ENCODE data around the gene TNNC1.

TNNC1 gene

GRCh38 chr3:52490939-52491526, 37.2 kb upstream of the TNNC1 start:
- peaks cover 18% of the 10 kb centered on the region for H3K36me3 ChIP-seq (ENCODE audit: control insufficient read depth, insufficient read depth, low read length)
- no peak overlapping the region for H3K9ac ChIP-seq (ENCODE audit: low read length)
- H3K4me3 ChIP-seq (ENCODE audit: low read length) = no peak overlapping the region
- no peaks in the 10 kb centered on the region for H3K9me3 ChIP-seq (ENCODE audit: control insufficient read depth, low read length)
- no peaks in the 10 kb centered on the region for H3K4me1 ChIP-seq (ENCODE audit: control insufficient read depth, insufficient read depth, low read length)
- H3K27me3 ChIP-seq (ENCODE audit: control insufficient read depth, insufficient read depth, low read length) = no peaks in the 10 kb centered on the region

DNA sequence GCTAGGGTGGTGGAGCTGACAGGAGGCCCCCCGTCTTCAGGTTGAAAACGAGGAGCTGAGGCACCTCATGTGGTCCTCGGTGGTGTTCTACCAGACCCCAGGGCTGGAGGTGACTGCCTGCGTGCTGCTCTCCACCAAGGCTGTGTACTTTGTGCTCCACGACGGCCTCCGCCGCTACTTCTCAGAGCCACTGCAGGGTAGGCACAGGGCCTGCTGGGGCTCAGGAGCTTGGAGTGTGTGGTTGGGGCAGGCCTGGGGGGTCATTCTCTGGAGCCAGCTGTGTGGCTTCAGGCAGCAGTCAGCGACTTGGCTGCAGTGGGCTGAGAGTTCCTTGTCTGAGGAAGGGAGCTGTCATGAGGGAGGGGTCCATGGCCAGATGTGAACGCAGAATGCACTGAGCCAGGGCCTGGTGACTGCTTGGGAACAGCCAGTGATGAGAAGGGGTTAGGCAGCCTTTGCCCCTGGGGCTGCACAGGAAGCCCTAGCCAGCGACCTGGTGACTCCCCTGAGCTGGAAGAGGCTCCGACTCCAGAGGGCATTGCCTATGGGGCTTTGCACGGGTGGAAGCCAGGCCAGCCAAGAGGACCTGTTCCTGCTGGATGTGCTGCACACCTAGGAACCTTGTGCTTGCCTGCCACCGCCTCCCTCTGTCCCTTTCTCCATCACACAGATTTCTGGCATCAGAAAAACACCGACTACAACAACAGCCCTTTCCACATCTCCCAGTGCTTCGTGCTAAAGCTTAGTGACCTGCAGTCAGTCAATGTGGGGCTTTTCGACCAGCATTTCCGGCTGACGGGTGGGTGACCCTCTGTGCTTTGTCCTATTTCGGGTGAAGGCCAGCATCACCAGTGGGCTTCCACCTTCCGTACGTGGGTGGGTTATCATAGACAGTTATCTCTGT, 36.4 kb upstream of the TNNC1 start:
- Histone ChIP-seq H3K4me1 (ENCODE audit: control insufficient read depth, insufficient read depth, low read length) (no peaks in the 10 kb centered on the region), H3K4me3 (ENCODE audit: low read length) (no peak overlapping the region), H3K9ac (ENCODE audit: low read length) (no peak overlapping the region)

GRCh38 chr3:52489453-52489852, 35.6 kb upstream of the TNNC1 start:
- Histone ChIP-seq H3K36me3 (ENCODE audit: control insufficient read depth, insufficient read depth, low read length) (peaks cover 18% of the 10 kb centered on the region), H3K4me1 (ENCODE audit: control insufficient read depth, insufficient read depth, low read length) (no peaks in the 10 kb centered on the region)

More for the DNA sequence above, 36.4 kb upstream of the TNNC1 start:
- Histone ChIP-seq H3K27me3 (ENCODE audit: control insufficient read depth, insufficient read depth, low read length) (no peaks in the 10 kb centered on the region), H3K36me3 (ENCODE audit: control insufficient read depth, insufficient read depth, low read length) (peaks cover 18% of the 10 kb centered on the region), H3K9me3 (ENCODE audit: control insufficient read depth, low read length) (no peaks in the 10 kb centered on the region)

DNA sequence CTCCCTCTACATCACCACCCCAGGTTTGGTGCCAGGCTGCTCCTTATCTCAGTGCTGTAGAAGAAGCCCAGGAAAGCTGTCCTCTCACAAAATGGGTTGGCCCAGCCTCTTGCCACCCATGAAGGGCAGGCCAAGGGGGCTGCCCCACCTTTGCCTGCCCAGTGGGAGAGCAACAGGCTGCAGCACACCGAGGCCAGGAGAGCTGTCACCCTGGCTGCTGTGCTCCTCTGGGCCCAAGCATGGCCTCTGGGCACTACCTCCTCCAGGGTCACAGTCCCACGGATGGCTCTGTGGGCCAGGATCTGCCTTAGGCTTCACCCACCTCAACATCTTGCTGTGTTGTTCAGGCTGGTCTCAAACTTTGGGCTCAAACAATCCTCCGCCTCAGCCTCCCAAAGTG, 34.9 kb upstream of the TNNC1 start:
- no peaks in the 10 kb centered on the region for H3K4me1 ChIP-seq (ENCODE audit: control insufficient read depth, insufficient read depth, low read length)
- peaks cover 18% of the 10 kb centered on the region for H3K36me3 ChIP-seq (ENCODE audit: control insufficient read depth, insufficient read depth, low read length)
- no peaks in the 10 kb centered on the region for H3K27me3 ChIP-seq (ENCODE audit: control insufficient read depth, insufficient read depth, low read length)
- no peaks in the 10 kb centered on the region for H3K9me3 ChIP-seq (ENCODE audit: control insufficient read depth, low read length)
- H3K4me3 ChIP-seq (ENCODE audit: low read length) = no peak overlapping the region
- H3K9ac ChIP-seq (ENCODE audit: low read length) = no peak overlapping the region

More at GRCh38 chr3:52489453-52489852, 35.6 kb upstream of the TNNC1 start:
- H3K4me3 ChIP-seq (ENCODE audit: low read length) = no peak overlapping the region
- no peaks in the 10 kb centered on the region for H3K27me3 ChIP-seq (ENCODE audit: control insufficient read depth, insufficient read depth, low read length)
- H3K9me3 ChIP-seq (ENCODE audit: control insufficient read depth, low read length) = no peaks in the 10 kb centered on the region
- no peak overlapping the region for H3K9ac ChIP-seq (ENCODE audit: low read length)

DNA sequence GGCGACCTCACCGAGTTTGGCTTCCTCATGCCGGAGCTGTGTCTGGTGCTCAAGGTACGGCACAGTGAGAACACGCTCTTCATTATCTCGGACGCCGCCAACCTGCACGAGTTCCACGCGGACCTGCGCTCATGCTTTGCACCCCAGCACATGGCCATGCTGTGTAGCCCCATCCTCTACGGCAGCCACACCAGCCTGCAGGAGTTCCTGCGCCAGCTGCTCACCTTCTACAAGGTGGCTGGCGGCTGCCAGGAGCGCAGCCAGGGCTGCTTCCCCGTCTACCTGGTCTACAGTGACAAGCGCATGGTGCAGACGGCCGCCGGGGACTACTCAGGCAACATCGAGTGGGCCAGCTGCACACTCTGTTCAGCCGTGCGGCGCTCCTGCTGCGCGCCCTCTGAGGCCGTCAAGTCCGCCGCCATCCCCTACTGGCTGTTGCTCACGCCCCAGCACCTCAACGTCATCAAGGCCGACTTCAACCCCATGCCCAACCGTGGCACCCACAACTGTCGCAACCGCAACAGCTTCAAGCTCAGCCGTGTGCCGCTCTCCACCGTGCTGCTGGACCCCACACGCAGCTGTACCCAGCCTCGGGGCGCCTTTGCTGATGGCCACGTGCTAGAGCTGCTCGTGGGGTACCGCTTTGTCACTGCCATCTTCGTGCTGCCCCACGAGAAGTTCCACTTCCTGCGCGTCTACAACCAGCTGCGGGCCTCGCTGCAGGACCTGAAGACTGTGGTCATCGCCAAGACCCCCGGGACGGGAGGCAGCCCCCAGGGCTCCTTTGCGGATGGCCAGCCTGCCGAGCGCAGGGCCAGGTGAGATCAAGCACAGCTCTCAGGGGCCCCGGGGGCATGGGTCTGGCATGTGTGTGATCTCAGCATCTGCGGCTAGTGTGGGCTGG, 34.2 kb upstream of the TNNC1 start:
- no peaks in the 10 kb centered on the region for H3K27me3 ChIP-seq (ENCODE audit: control insufficient read depth, insufficient read depth, low read length)
- no peaks in the 10 kb centered on the region for H3K4me1 ChIP-seq (ENCODE audit: control insufficient read depth, insufficient read depth, low read length)
- H3K9ac ChIP-seq (ENCODE audit: low read length) = no peak overlapping the region
- H3K4me3 ChIP-seq (ENCODE audit: low read length) = no peak overlapping the region
- H3K36me3 ChIP-seq (ENCODE audit: control insufficient read depth, insufficient read depth, low read length) = peaks cover 18% of the 10 kb centered on the region
- H3K9me3 ChIP-seq (ENCODE audit: control insufficient read depth, low read length) = no peaks in the 10 kb centered on the region

DNA sequence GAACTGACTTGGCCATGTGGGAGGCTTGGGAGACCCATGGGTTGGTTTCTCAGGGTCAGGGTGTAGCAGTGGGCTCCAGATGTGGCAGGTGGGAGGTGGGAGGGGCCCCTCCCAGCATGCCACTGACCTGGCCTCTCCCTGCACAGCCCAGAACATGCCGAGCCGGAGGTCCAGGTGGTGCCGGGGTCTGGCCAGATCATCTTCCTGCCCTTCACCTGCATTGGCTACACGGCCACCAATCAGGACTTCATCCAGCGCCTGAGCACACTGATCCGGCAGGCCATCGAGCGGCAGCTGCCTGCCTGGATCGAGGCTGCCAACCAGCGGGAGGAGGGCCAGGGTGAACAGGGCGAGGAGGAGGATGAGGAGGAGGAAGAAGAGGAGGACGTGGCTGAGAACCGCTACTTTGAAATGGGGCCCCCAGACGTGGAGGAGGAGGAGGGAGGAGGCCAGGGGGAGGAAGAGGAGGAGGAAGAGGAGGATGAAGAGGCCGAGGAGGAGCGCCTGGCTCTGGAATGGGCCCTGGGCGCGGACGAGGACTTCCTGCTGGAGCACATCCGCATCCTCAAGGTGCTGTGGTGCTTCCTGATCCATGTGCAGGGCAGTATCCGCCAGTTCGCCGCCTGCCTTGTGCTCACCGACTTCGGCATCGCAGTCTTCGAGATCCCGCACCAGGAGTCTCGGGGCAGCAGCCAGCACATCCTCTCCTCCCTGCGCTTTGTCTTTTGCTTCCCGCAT, 33.4 kb upstream of the TNNC1 start:
- no peaks in the 10 kb centered on the region for H3K27me3 ChIP-seq (ENCODE audit: control insufficient read depth, insufficient read depth, low read length)
- no peaks in the 10 kb centered on the region for H3K9me3 ChIP-seq (ENCODE audit: control insufficient read depth, low read length)
- no peaks in the 10 kb centered on the region for H3K4me1 ChIP-seq (ENCODE audit: control insufficient read depth, insufficient read depth, low read length)
- peaks cover 18% of the 10 kb centered on the region for H3K36me3 ChIP-seq (ENCODE audit: control insufficient read depth, insufficient read depth, low read length)
- H3K9ac ChIP-seq (ENCODE audit: low read length) = no peak overlapping the region
- no peak overlapping the region for H3K4me3 ChIP-seq (ENCODE audit: low read length)

DNA sequence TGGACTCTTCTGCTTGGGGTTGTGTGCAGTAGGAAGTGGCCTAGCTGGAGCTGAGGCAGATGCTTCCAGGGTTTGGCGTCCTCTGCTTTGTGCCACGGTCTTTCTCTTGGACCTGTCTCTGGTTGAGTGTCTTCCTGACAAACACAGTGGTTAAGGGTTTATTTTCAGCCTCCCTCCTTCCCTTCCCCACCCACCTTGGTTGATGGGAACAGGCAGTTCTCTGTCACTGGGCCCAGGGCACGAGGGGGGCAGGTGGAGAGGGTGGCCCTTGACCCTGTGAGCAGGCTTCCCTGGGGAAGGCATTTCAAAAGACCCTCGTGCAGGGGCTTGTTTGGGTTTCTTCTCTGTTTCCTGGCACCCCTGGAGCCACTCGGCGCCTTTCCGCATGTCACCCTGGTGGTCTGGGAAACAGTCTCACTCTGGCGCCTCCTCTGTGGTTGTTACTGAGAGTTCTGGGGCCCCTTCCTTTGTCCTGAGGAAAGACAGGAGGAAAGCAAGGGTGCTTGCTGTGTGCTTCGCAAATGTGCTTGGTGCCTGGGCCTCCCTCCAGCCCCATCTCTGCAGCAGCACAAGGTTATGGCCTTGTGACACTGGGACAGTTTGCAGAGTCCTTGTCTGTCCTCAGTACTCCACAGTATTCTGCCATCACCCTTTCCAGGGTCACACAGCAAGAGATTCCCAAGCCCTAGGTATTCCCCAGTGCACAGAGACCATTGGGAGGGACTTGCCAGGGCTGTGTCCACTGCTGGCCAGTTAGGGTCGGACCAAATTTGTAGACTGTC, 31.0 kb upstream of the TNNC1 start:
- H3K9ac ChIP-seq (ENCODE audit: low read length) = no peak overlapping the region
- peaks cover 4% of the 10 kb centered on the region for H3K36me3 ChIP-seq (ENCODE audit: control insufficient read depth, insufficient read depth, low read length)

GRCh38 chr3:52483577-52484381, 29.9 kb upstream of the TNNC1 start:
- H3K4me3 ChIP-seq (ENCODE audit: low read length) = no peak overlapping the region
- H3K9ac ChIP-seq (ENCODE audit: low read length) = no peak overlapping the region
- H3K36me3 ChIP-seq (ENCODE audit: control insufficient read depth, insufficient read depth, low read length) = peaks cover 9% of the 10 kb centered on the region

More for the DNA sequence above, 31.0 kb upstream of the TNNC1 start:
- Histone ChIP-seq H3K4me1 (ENCODE audit: control insufficient read depth, insufficient read depth, low read length) (no peaks in the 10 kb centered on the region), H3K27me3 (ENCODE audit: control insufficient read depth, insufficient read depth, low read length) (no peaks in the 10 kb centered on the region), H3K4me3 (ENCODE audit: low read length) (no peak overlapping the region), H3K9me3 (ENCODE audit: control insufficient read depth, low read length) (no peaks in the 10 kb centered on the region)

DNA sequence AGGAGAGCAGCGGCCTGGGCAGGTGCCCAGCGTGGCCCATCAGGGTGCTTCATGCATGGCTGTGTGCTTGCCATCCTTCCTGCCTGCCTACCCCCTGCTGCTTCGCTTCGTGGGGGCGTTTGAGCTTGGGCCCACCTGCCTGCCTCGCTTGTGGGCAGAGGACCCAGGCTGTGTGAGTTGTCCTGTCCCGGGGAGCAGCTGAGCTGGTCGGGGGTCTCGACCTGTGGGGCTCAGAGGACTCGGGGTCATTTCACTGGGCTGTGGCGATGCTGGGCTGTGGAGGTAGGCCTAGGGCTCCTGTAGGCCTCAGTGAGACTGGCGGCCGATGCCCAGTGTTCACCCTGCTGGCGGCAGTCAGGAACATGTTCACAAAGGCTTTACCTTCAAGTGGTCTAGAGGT, 29.2 kb upstream of the TNNC1 start:
- Histone ChIP-seq H3K9ac (ENCODE audit: low read length) (no peak overlapping the region), H3K4me3 (ENCODE audit: low read length) (no peak overlapping the region)

More at GRCh38 chr3:52483577-52484381, 29.9 kb upstream of the TNNC1 start:
- no peaks in the 10 kb centered on the region for H3K27me3 ChIP-seq (ENCODE audit: control insufficient read depth, insufficient read depth, low read length)
- H3K4me1 ChIP-seq (ENCODE audit: control insufficient read depth, insufficient read depth, low read length) = no peaks in the 10 kb centered on the region
- H3K9me3 ChIP-seq (ENCODE audit: control insufficient read depth, low read length) = no peaks in the 10 kb centered on the region

GRCh38 chr3:52481819-52482521, 28.1 kb upstream of the TNNC1 start:
- H3K27me3 ChIP-seq (ENCODE audit: control insufficient read depth, insufficient read depth, low read length) = no peaks in the 10 kb centered on the region
- peaks cover 9% of the 10 kb centered on the region for H3K36me3 ChIP-seq (ENCODE audit: control insufficient read depth, insufficient read depth, low read length)
- no peak overlapping the region for H3K4me3 ChIP-seq (ENCODE audit: low read length)
- H3K9ac ChIP-seq (ENCODE audit: low read length) = no peak overlapping the region
- no peaks in the 10 kb centered on the region for H3K9me3 ChIP-seq (ENCODE audit: control insufficient read depth, low read length)
- H3K4me1 ChIP-seq (ENCODE audit: control insufficient read depth, insufficient read depth, low read length) = no peaks in the 10 kb centered on the region

More for the DNA sequence above, 29.2 kb upstream of the TNNC1 start:
- Histone ChIP-seq H3K36me3 (ENCODE audit: control insufficient read depth, insufficient read depth, low read length) (peaks cover 9% of the 10 kb centered on the region), H3K9me3 (ENCODE audit: control insufficient read depth, low read length) (no peaks in the 10 kb centered on the region), H3K27me3 (ENCODE audit: control insufficient read depth, insufficient read depth, low read length) (no peaks in the 10 kb centered on the region), H3K4me1 (ENCODE audit: control insufficient read depth, insufficient read depth, low read length) (no peaks in the 10 kb centered on the region)
